ENCODE data around the gene ARGFX.

ARGFX gene

GRCh38 chr3:121552379-121552778 is 15.4 kb upstream of the ARGFX start:
- TF ChIP-seq TCF4 (CRISPR knock-in tag; IDR thresholded peaks at IDR 0.05; ENCODE audit: borderline replicate concordance) (no peak), CREB5 (CRISPR knock-in tag; IDR thresholded peaks at IDR 0.05; ENCODE audit: low read depth) (no peak), CSDC2 (CRISPR knock-in tag; IDR thresholded peaks at IDR 0.05) (no peak), ZFP30 (CRISPR knock-in tag; IDR thresholded peaks at IDR 0.05) (no peak), ZNF70 (CRISPR knock-in tag; IDR thresholded peaks at IDR 0.05) (no peak), ZFP3 (CRISPR knock-in tag; IDR thresholded peaks at IDR 0.05) (no peak), PATZ1 (CRISPR knock-in tag; IDR thresholded peaks at IDR 0.05; ENCODE audit: borderline replicate concordance) (no peak), POU6F1 (CRISPR knock-in tag; IDR thresholded peaks at IDR 0.05; ENCODE audit: borderline replicate concordance, low read depth) (no peak), TSHZ2 (CRISPR knock-in tag; IDR thresholded peaks at IDR 0.05) (no peak), OSR1 (CRISPR knock-in tag; IDR thresholded peaks at IDR 0.05) (no peak), GLIS3 (CRISPR knock-in tag; IDR thresholded peaks at IDR 0.05) (no peak), ARNTL (CRISPR knock-in tag; IDR thresholded peaks at IDR 0.05; ENCODE audit: borderline replicate concordance, low read depth) (no peak), ESRRG (CRISPR knock-in tag; IDR thresholded peaks at IDR 0.05) (no peak), ZNF565 (CRISPR knock-in tag; conservative IDR thresholded peaks at IDR 0.05; ENCODE audit: low read depth) (no peak), ISL1 (CRISPR knock-in tag; IDR thresholded peaks at IDR 0.05) (no peak)
- ATAC-seq, result no peak

- no peak for ATAC-seq
These were observed 15.0 kb upstream of the ARGFX start for GRCh38 chr3:121552797-121553196.

More at GRCh38 chr3:121552797-121553196, 15.0 kb upstream of the ARGFX start:
- TF ChIP-seq CREB5 (CRISPR knock-in tag; IDR thresholded peaks at IDR 0.05; ENCODE audit: low read depth), result no peak
- TF ChIP-seq ZFP3 (CRISPR knock-in tag; IDR thresholded peaks at IDR 0.05), result no peak
- no peak for TF ChIP-seq ESRRG (CRISPR knock-in tag; IDR thresholded peaks at IDR 0.05)
- TF ChIP-seq ZC3H10 (CRISPR knock-in tag; IDR thresholded peaks at IDR 0.05), result no peak
- no peak for TF ChIP-seq ZNF565 (CRISPR knock-in tag; conservative IDR thresholded peaks at IDR 0.05; ENCODE audit: low read depth)
- TF ChIP-seq ZFP30 (CRISPR knock-in tag; IDR thresholded peaks at IDR 0.05), result no peak
- no peak for TF ChIP-seq ARNTL (CRISPR knock-in tag; IDR thresholded peaks at IDR 0.05; ENCODE audit: borderline replicate concordance, low read depth)
- TF ChIP-seq TOX (CRISPR knock-in tag; IDR thresholded peaks at IDR 0.05; ENCODE audit: borderline replicate concordance), result no peak
- no peak for TF ChIP-seq CSDC2 (CRISPR knock-in tag; IDR thresholded peaks at IDR 0.05)
- no peak for TF ChIP-seq PPARA (CRISPR knock-in tag; IDR thresholded peaks at IDR 0.05; ENCODE audit: borderline replicate concordance)
- no peak for TF ChIP-seq PATZ1 (CRISPR knock-in tag; IDR thresholded peaks at IDR 0.05; ENCODE audit: borderline replicate concordance)
- no peak for TF ChIP-seq ISL1 (CRISPR knock-in tag; IDR thresholded peaks at IDR 0.05)
- TF ChIP-seq ZNF70 (CRISPR knock-in tag; IDR thresholded peaks at IDR 0.05), result no peak
- TF ChIP-seq TSHZ2 (CRISPR knock-in tag; IDR thresholded peaks at IDR 0.05), result no peak

Data from SK-N-SH treated with all-trans-retinoic acid at 6 μM for 48 hours (cell line).